HG03378 (cell line): ENCODE results near the gene DAPK1.

ENCODE experiments used
- ATAC-seq: cut with Tn5 transposase; IDR thresholded peaks from one replicate; pipeline ENCODE4 v1.9.1; 2021; ENCODE audit warnings: mild to moderate bottlenecking, moderate library complexity; ENCODE audit not compliant: unreplicated experiment

The DAPK1 gene

GRCh38 chr9:87638292-87638691 lies 140.6 kb downstream of the DAPK1 start:
- no peak for ATAC-seq

- no peak for ATAC-seq
Observed at GRCh38 chr9:87639949-87640348, 142.3 kb downstream of the DAPK1 start.

- no peak for ATAC-seq
Observed at GRCh38 chr9:87640385-87640795, 142.7 kb downstream of the DAPK1 start.

GRCh38 chr9:87641067-87641466 lies 143.4 kb downstream of the DAPK1 start:
- ATAC-seq, result no peak

GRCh38 chr9:87642330-87643106 lies 144.9 kb downstream of the DAPK1 start:
- no peak for ATAC-seq

GRCh38 chr9:87643107-87643650 lies 145.5 kb downstream of the DAPK1 start:
- no peak for ATAC-seq

- ATAC-seq, result no peak
Observed at GRCh38 chr9:87643778-87644570, 146.3 kb downstream of the DAPK1 start.

- ATAC-seq, result no peak
Observed at GRCh38 chr9:87644659-87645058, 147.0 kb downstream of the DAPK1 start.

- no peak for ATAC-seq
Observed at GRCh38 chr9:87646546-87646945, 148.9 kb downstream of the DAPK1 start.

- no peak for ATAC-seq
Observed at GRCh38 chr9:87647114-87647513, 149.4 kb downstream of the DAPK1 start.

- no peak for ATAC-seq
Observed at GRCh38 chr9:87648606-87649005, 150.9 kb downstream of the DAPK1 start.

- ATAC-seq, result no peak
Observed at GRCh38 chr9:87650611-87651295, 153.1 kb downstream of the DAPK1 start.

- ATAC-seq, result no peak
Observed at GRCh38 chr9:87651431-87651830, 153.8 kb downstream of the DAPK1 start.

GRCh38 chr9:87653941-87654340 lies 156.3 kb downstream of the DAPK1 start:
- no peak for ATAC-seq

GRCh38 chr9:87655731-87656130 lies 158.1 kb downstream of the DAPK1 start:
- no peak for ATAC-seq

- no peak for ATAC-seq
Observed at GRCh38 chr9:87656485-87656884, 158.8 kb downstream of the DAPK1 start.

- ATAC-seq, result no peak
Observed at GRCh38 chr9:87657190-87657589, 159.5 kb downstream of the DAPK1 start.

GRCh38 chr9:87657893-87658292 lies 160.2 kb downstream of the DAPK1 start:
- no peak for ATAC-seq

- ATAC-seq, result no peak
Observed at GRCh38 chr9:87658511-87658910, 160.8 kb downstream of the DAPK1 start.

GRCh38 chr9:87659534-87660419 lies 162.1 kb downstream of the DAPK1 start:
- no peak for ATAC-seq
